Measurements from ENCODE around the gene KAZN.
A peak's percentile ranks its signal among the peaks of the same experiment; 100 is the strongest.

Gene KAZN

GRCh38 chr1:14899686-14900085 is 301.2 kb downstream of the KAZN start:
- Histone ChIP-seq H3K4me3 (ENCODE audit: low read depth, low read length) (no peak overlapping the region), H3K27ac (ENCODE audit: extremely low read depth, low read depth, low read length) (no peak overlapping the region), H3K9me3 (ENCODE audit: control insufficient read depth, insufficient read depth, low read depth, low read length) (no peaks in the 10 kb centered on the region), H3K36me3 (ENCODE audit: control insufficient read depth in 2 of 2, insufficient read depth in 1 of 2, low read length in 2 of 2) (no peaks in the 10 kb centered on the region), H3K4me1 (ENCODE audit: control insufficient read depth, insufficient read depth, low read length) (no peaks in the 10 kb centered on the region)
- CTCF ChIA-PET = no interaction called here
- no peak for TF ChIP-seq ZNF2 (tag by site-specific recombination; IDR thresholded peaks at IDR 0.05)
- TF ChIP-seq ZNF549 (tag by site-specific recombination; IDR thresholded peaks at IDR 0.05) = no peak
- no peak for TF ChIP-seq ZNF776 (tag by site-specific recombination; IDR thresholded peaks at IDR 0.05; ENCODE audit: borderline replicate concordance)
- no peak for TF ChIP-seq ZNF121 (tag by site-specific recombination; IDR thresholded peaks at IDR 0.05)
- POLR2A ChIA-PET = no interaction called here

- ChIA-PET POLR2A (no interaction called here), CTCF (interaction anchor here (0.7 to 1.1 kb wide), 2 partner anchors 14 to 67 kb away, joined by 3 read pairs; no protein-coding TSS in a partner anchor)
- H3K4me3 ChIP-seq (ENCODE audit: low read depth, low read length) = no peak overlapping the region
- H3K4me1 ChIP-seq (ENCODE audit: control insufficient read depth, insufficient read depth, low read length) = no peaks in the 10 kb centered on the region
- TF ChIP-seq SP7 (tag by site-specific recombination; IDR thresholded peaks at IDR 0.05) (no peak), ZIC2 (tag by site-specific recombination; IDR thresholded peaks at IDR 0.05) (peak; percentile 60), ZNF341 (tag by site-specific recombination; IDR thresholded peaks at IDR 0.05; ENCODE audit: low read depth) (no peak), GLIS1 (tag by site-specific recombination; IDR thresholded peaks at IDR 0.05) (0 out of 2 replicates have a peak, but pooled peaks have one; percentile 21)
- no peaks in the 10 kb centered on the region for H3K36me3 ChIP-seq (ENCODE audit: control insufficient read depth in 2 of 2, insufficient read depth in 1 of 2, low read length in 2 of 2)
- no peak overlapping the region for H3K27ac ChIP-seq (ENCODE audit: extremely low read depth, low read depth, low read length)
- H3K9me3 ChIP-seq (ENCODE audit: control insufficient read depth, insufficient read depth, low read depth, low read length) = no peaks in the 10 kb centered on the region
These were observed 303.0 kb downstream of the KAZN start for GRCh38 chr1:14901371-14901954.

- Histone ChIP-seq H3K4me3 (ENCODE audit: low read depth, low read length) (no peak overlapping the region), H3K36me3 (ENCODE audit: control insufficient read depth in 2 of 2, insufficient read depth in 1 of 2, low read length in 2 of 2) (no peaks in the 10 kb centered on the region), H3K9me3 (ENCODE audit: control insufficient read depth, insufficient read depth, low read depth, low read length) (no peaks in the 10 kb centered on the region), H3K4me1 (ENCODE audit: control insufficient read depth, insufficient read depth, low read length) (no peaks in the 10 kb centered on the region), H3K27ac (ENCODE audit: extremely low read depth, low read depth, low read length) (no peak overlapping the region)
- CTCF ChIA-PET = interaction anchor here (0.6 kb wide), 1 partner anchor 17 kb away, joined by 3 read pairs; no protein-coding TSS in a partner anchor
- POLR2A ChIA-PET = no interaction called here
- TF ChIP-seq ZNF555 (tag by site-specific recombination; conservative IDR thresholded peaks at IDR 0.05) = no peak
- no peak for TF ChIP-seq ZNF530 (tag by site-specific recombination; IDR thresholded peaks at IDR 0.05; ENCODE audit: low read depth)
These were observed 305.4 kb downstream of the KAZN start for GRCh38 chr1:14903922-14904321.

- TF ChIP-seq ZNF639 (tag by site-specific recombination; IDR thresholded peaks at IDR 0.05) = no peak
- TF ChIP-seq TSHZ1 (tag by site-specific recombination; IDR thresholded peaks at IDR 0.05; ENCODE audit: borderline replicate concordance) = no peak
- TF ChIP-seq ZNF513 (tag by site-specific recombination; IDR thresholded peaks at IDR 0.05) = no peak
- TF ChIP-seq KLF17 (tag by site-specific recombination; IDR thresholded peaks at IDR 0.05) = no peak
- TF ChIP-seq ZNF311 (tag by site-specific recombination; IDR thresholded peaks at IDR 0.05; ENCODE audit: borderline replicate concordance) = no peak
- TF ChIP-seq ZNF174 (tag by site-specific recombination; IDR thresholded peaks at IDR 0.05) = no peak
- TF ChIP-seq WT1 (tag by site-specific recombination; IDR thresholded peaks at IDR 0.05) = no peak
- no peak for TF ChIP-seq ZNF707 (tag by site-specific recombination; IDR thresholded peaks at IDR 0.05)
- ChIA-PET CTCF (interaction anchor here (1.2 kb wide), 1 partner anchor 8 kb away, joined by 4 read pairs; no protein-coding TSS in a partner anchor), POLR2A (no interaction called here)
- no peak overlapping the region for H3K27ac ChIP-seq (ENCODE audit: extremely low read depth, low read depth, low read length)
- H3K4me3 ChIP-seq (ENCODE audit: low read depth, low read length) = no peak overlapping the region
- no peaks in the 10 kb centered on the region for H3K4me1 ChIP-seq (ENCODE audit: control insufficient read depth, insufficient read depth, low read length)
- no peaks in the 10 kb centered on the region for H3K9me3 ChIP-seq (ENCODE audit: control insufficient read depth, insufficient read depth, low read depth, low read length)
- H3K36me3 ChIP-seq (ENCODE audit: control insufficient read depth in 2 of 2, insufficient read depth in 1 of 2, low read length in 2 of 2) = no peaks in the 10 kb centered on the region
These were observed 308.2 kb downstream of the KAZN start for GRCh38 chr1:14906665-14907064.

All from HEK293 (cell line).